Stomach (tissue), 4 donors: ENCODE results near the gene PSMA6.

Experiments used
- EP300 ChIP-seq: sonication (generic); formaldehyde crosslinking; IDR thresholded peaks from one replicate; pipeline ENCODE4 v1.6.1; 2017; ENCODE audit warnings: antibody characterized with exemption
- POLR2A ChIP-seq, 4 donors: fragments of 450-650 bp; IDR thresholded peaks; one replicate each; pipeline ENCODE4 v1.6.1; 2016; ENCODE audit warnings: antibody characterized with exemption in 4 of 4, control low read depth in 2 of 4, mild to moderate bottlenecking in 1 of 4, moderate library complexity in 1 of 4
- TF ChIP-seq, protein P1 (sequence below), 7 experiments: fragments of 450-650 bp in 4 of 7; fragments of 200-600 bp in 3 of 7; sonication (generic) in 3 of 7; IDR thresholded peaks; one replicate each; pipeline ENCODE4 v1.5.1; 2016 to 2019; ENCODE audit warnings: antibody characterized with exemption in 7 of 7, control low read depth in 2 of 7, mild to moderate bottlenecking in 1 of 7

DNA sequence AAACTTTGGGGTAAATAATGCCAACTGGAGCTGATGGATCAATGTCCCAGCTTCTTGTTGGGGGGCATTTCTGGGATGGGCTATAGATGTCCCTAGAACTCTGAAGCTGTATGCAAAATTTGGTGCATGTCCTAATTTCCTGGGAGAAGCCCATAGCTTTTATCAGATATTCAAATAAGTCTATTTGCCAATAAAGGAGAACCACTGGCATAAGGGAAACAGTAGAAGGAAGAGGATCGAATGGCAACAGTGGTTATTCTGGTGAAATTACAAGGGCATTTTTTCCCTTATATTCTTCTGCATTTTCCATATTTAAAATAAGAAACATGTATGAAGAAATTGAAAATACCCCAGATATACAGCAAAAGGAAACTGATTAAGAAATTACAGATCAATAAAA lies 34.2 kb downstream of the PSMA6 start:
- TF ChIP-seq, protein P1, sequence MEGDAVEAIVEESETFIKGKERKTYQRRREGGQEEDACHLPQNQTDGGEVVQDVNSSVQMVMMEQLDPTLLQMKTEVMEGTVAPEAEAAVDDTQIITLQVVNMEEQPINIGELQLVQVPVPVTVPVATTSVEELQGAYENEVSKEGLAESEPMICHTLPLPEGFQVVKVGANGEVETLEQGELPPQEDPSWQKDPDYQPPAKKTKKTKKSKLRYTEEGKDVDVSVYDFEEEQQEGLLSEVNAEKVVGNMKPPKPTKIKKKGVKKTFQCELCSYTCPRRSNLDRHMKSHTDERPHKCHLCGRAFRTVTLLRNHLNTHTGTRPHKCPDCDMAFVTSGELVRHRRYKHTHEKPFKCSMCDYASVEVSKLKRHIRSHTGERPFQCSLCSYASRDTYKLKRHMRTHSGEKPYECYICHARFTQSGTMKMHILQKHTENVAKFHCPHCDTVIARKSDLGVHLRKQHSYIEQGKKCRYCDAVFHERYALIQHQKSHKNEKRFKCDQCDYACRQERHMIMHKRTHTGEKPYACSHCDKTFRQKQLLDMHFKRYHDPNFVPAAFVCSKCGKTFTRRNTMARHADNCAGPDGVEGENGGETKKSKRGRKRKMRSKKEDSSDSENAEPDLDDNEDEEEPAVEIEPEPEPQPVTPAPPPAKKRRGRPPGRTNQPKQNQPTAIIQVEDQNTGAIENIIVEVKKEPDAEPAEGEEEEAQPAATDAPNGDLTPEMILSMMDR (IDR thresholded peaks at IDR 0.05): no peak
- TF ChIP-seq POLR2A (IDR thresholded peaks at IDR 0.05) (no peak), EP300 (no peak)
